Keratinocyte (primary cell): ENCODE measurements around the gene MAPK1IP1L. TPM values are rescaled to one million over a fixed set of nuclear protein-coding genes. Genes with fewer than 3 reads are reported as not detected.

Experiments
- DNase-seq: peaks from one replicate; pipeline ENCODE4 v3.0.0-alpha.2; 2011; ENCODE audit warnings: low read depth, missing footprints, low spot score
- FAIRE-seq: peaks from 2 replicates; lab custom pipeline; 2011; peaks lifted over from hg19 to GRCh38; lab: Jason Lieb, UNC
- H2AFZ ChIP-seq: 2 replicates; pipeline ENCODE4 v1.6.0; 2012; ENCODE audit warnings: low read length, control low read depth, inconsistent platforms; ENCODE audit not compliant: control insufficient read depth
- H3K27ac ChIP-seq: 2 replicates; pipeline ENCODE4 v1.5.1; 2011; ENCODE audit warnings: low read length; ENCODE audit not compliant: control insufficient read depth, insufficient read depth
- H3K27me3 ChIP-seq: 3 replicates; pipeline ENCODE4 v1.6.0; 2011; ENCODE audit warnings: low read length; ENCODE audit not compliant: control insufficient read depth, insufficient read depth; ENCODE audit errors: extremely low read depth
- H3K36me3 ChIP-seq, 2 experiments: 2 replicates in 1 of 2; 3 replicates in 1 of 2; pipeline ENCODE4 v1.5.1; 2011; ENCODE audit warnings: low read length in 2 of 2, mild to moderate bottlenecking in 1 of 2; ENCODE audit not compliant: control insufficient read depth in 2 of 2, insufficient read depth in 2 of 2; ENCODE audit errors: extremely low read depth in 1 of 2
- H3K4me1 ChIP-seq: 3 replicates; pipeline ENCODE4 v1.5.1; 2011; ENCODE audit warnings: low read length; ENCODE audit not compliant: control insufficient read depth, insufficient read depth; ENCODE audit errors: extremely low read depth
- H3K4me2 ChIP-seq: 3 replicates; pipeline ENCODE4 v1.6.0; 2011; ENCODE audit warnings: low read depth, low read length; ENCODE audit not compliant: control insufficient read depth, insufficient read depth; ENCODE audit errors: extremely low read depth
- H3K4me3 ChIP-seq, 3 experiments: fragments of 200-600 bp in 1 of 3; sonication (generic) in 1 of 3; 2 replicates in 2 of 3; 3 replicates in 1 of 3; pipeline ENCODE4 v1.5.1; 2011 to 2016; ENCODE audit warnings: low read length in 3 of 3, mild to moderate bottlenecking in 3 of 3, control low read depth in 2 of 3, inconsistent platforms in 1 of 3, low read depth in 1 of 3, mixed read lengths in 1 of 3, mixed run types in 1 of 3, moderate library complexity in 1 of 3; ENCODE audit not compliant: control insufficient read depth in 2 of 3, insufficient read depth in 2 of 3; ENCODE audit errors: extremely low read depth in 1 of 3
- H3K79me2 ChIP-seq: 2 replicates; pipeline ENCODE4 v1.6.0; 2012; ENCODE audit warnings: low read length; ENCODE audit not compliant: control insufficient read depth, insufficient read depth
- H3K9ac ChIP-seq: 3 replicates; pipeline ENCODE4 v1.6.0; 2011; ENCODE audit warnings: low read length; ENCODE audit not compliant: control insufficient read depth, insufficient read depth; ENCODE audit errors: extremely low read depth
- H3K9me1 ChIP-seq: 3 replicates; pipeline ENCODE4 v1.6.0; 2011; ENCODE audit warnings: low read length; ENCODE audit not compliant: control insufficient read depth, insufficient read depth; ENCODE audit errors: extremely low read depth
- H3K9me3 ChIP-seq: 2 replicates; pipeline ENCODE4 v1.5.1; 2012; ENCODE audit warnings: low read depth, low read length; ENCODE audit not compliant: control insufficient read depth
- H4K20me1 ChIP-seq: 3 replicates; pipeline ENCODE4 v1.6.0; 2011; ENCODE audit warnings: low read length; ENCODE audit not compliant: control insufficient read depth, insufficient read depth; ENCODE audit errors: extremely low read depth
- CTCF ChIP-seq, 3 experiments: IDR thresholded peaks in 1 of 3; conservative IDR thresholded peaks in 1 of 3; optimal IDR thresholded peaks in 1 of 3; 2 replicates in 2 of 3; 3 replicates in 1 of 3; pipeline versions ENCODE3 to v1.5.1; 2011; ENCODE audit warnings: low read length in 3 of 3, mild to moderate bottlenecking in 3 of 3, moderate library complexity in 2 of 3, control low read depth in 1 of 3, inconsistent platforms in 1 of 3; ENCODE audit not compliant: insufficient read depth in 2 of 3; ENCODE audit errors: extremely low read depth in 1 of 3
- EZH2 ChIP-seq: IDR thresholded peaks from one replicate; pipeline ENCODE4 v1.6.1; 2012; ENCODE audit warnings: inconsistent platforms, mild to moderate bottlenecking, low read length, moderate library complexity
- dilution Hi-C: fragments of 300-500 bp; cut with MboI; formaldehyde crosslinking; loops from one replicate; pipeline ENCODE4 v1.7.0; 2020; ENCODE audit warnings: low sequenced_read_pairs; ENCODE audit not compliant: extremely low pct_ligation_motif_present
- polyA plus RNA-seq, 5 experiments: library from polyadenylated mRNA; depleted of rRNA in 3 of 5; stranded (reverse) in 3 of 5; stranded (forward) in 1 of 5; unstranded in 1 of 5; fragments of >200 nt; gene quantifications; 1 replicate in 1 of 5; 2 replicates in 3 of 5; 3 replicates in 1 of 5; pipeline versions ENCODE4 v1.2.1 to v1.2.3, GENCODE V29; 2011 to 2012; ENCODE audit warnings: missing spikeins in 2 of 5, low read depth in 1 of 5, low replicate concordance in 1 of 5

The MAPK1IP1L gene
- polyA plus RNA-seq, 1 donor (not counting 4 experiments of a cell fraction or from before 2014, with no cell fraction given), result 48.5 TPM

GRCh38 chr14:55053500-55053899 is 2.1 kb downstream of the MAPK1IP1L start:
- no peak overlapping the region for H3K27ac ChIP-seq

GRCh38 chr14:55054098-55054497 is 2.7 kb downstream of the MAPK1IP1L start:
- dilution Hi-C loops, result no loop called here
- peaks cover 74% of the 10 kb centered on the region for H3K79me2 ChIP-seq
- peaks cover 18% of the 10 kb centered on the region for H3K4me1 ChIP-seq
- no peak for FAIRE-seq
- H3K27me3 ChIP-seq, result no peaks in the 10 kb centered on the region
- DNase-seq, result no peak
- H3K9me1 ChIP-seq, result no peaks in the 10 kb centered on the region
- no peak overlapping the region for H3K4me2 ChIP-seq
- peaks cover 0 to 22% of the 10 kb centered on the region in 2 experiments for H3K36me3 ChIP-seq
- H3K9me3 ChIP-seq, result no peaks in the 10 kb centered on the region
- no peak overlapping the region for H3K27ac ChIP-seq
- no peak overlapping the region for H2AFZ ChIP-seq
- no peak for TF ChIP-seq EZH2
- no peak for TF ChIP-seq CTCF (optimal IDR thresholded peaks at IDR 0.05 in 1 of 3, IDR thresholded peaks at IDR 0.05 in 1 of 3, conservative IDR thresholded peaks at IDR 0.05 in 1 of 3; ENCODE audit: extremely low read depth in 1 of 3, insufficient read depth in 2 of 3, low read length in 3 of 3)
- H3K9ac ChIP-seq, result no peak overlapping the region
- H3K4me3 ChIP-seq, result no peak overlapping the region
- H4K20me1 ChIP-seq, result peaks cover 5% of the 10 kb centered on the region

More at GRCh38 chr14:55053500-55053899, 2.1 kb downstream of the MAPK1IP1L start:
- no peaks in the 10 kb centered on the region for H3K9me1 ChIP-seq
- H3K9me3 ChIP-seq, result no peaks in the 10 kb centered on the region
- peaks cover 69% of the 10 kb centered on the region for H3K79me2 ChIP-seq
- no peak for FAIRE-seq
- DNase-seq, result no peak
- H3K4me3 ChIP-seq, result peak overlapping the region in 1 of 3 experiments; percentile 97
- no peaks in the 10 kb centered on the region for H3K27me3 ChIP-seq
- peaks cover 18% of the 10 kb centered on the region for H3K4me1 ChIP-seq
- H3K36me3 ChIP-seq, result peaks cover 0 to 22% of the 10 kb centered on the region in 2 experiments
- TF ChIP-seq EZH2 (no peak), CTCF (optimal IDR thresholded peaks at IDR 0.05 in 1 of 3, IDR thresholded peaks at IDR 0.05 in 1 of 3, conservative IDR thresholded peaks at IDR 0.05 in 1 of 3; ENCODE audit: extremely low read depth in 1 of 3, insufficient read depth in 2 of 3, low read length in 3 of 3) (no peak)
- peak overlapping the region; percentile 96 for H3K4me2 ChIP-seq
- dilution Hi-C loops, result no loop called here
- peaks cover 5% of the 10 kb centered on the region for H4K20me1 ChIP-seq
- peak overlapping the region; percentile 2 for H3K9ac ChIP-seq
- no peak overlapping the region for H2AFZ ChIP-seq
